HepG2 (cell line): ENCODE data around the gene BTNL3. TPM values are rescaled to one million over a fixed set of nuclear protein-coding genes. Genes with fewer than 3 reads are reported as not detected.

ENCODE experiments used
- ATAC-seq: fragments of 200-7000 bp; cut with Tn5 transposase; 3 replicates; pipeline ENCODE4 v1.9.1; 2020; ENCODE audit warnings: mild to moderate bottlenecking, moderate library complexity
- Bru-seq: library from RNA; stranded (reverse); fragments of 400-500 nt; gene quantifications from one replicate; lab custom pipeline; 2021; lab: Mats Ljungman, UMichigan
- BruChase-seq, 2 experiments: library from RNA; stranded (reverse); fragments of 400-500 nt; gene quantifications; one replicate each; lab custom pipeline; 2021; lab: Mats Ljungman, UMichigan
- BruUV-seq: library from RNA; stranded (reverse); fragments of 400-500 nt; replicated peaks from 2 replicates; lab custom pipeline; 2021; lab: Mats Ljungman, UMichigan
- CTCF ChIA-PET: fragments of 300-600 bp; formaldehyde crosslinking; extraction: SDS; loops from one replicate; lab custom pipeline; 2021; ENCODE audit warnings: low total read pairs, inconsistent platforms, low intra/inter-chr PET ratio; lab: Yijun Ruan, JAX
- POLR2A ChIA-PET: fragments of 350-600 bp; sonication (Branson Sonifier 250); formaldehyde crosslinking; loops from one replicate; lab custom pipeline; 2020; ENCODE audit warnings: antibody characterized with exemption, inconsistent platforms; lab: Yijun Ruan, JAX
- DNase-seq: peaks from one replicate; pipeline ENCODE4 v3.0.0-alpha.2; 2015; ENCODE audit warnings: low spot score
- FAIRE-seq: peaks from 3 replicates; lab custom pipeline; 2011; peaks lifted over from hg19 to GRCh38; lab: Jason Lieb, UNC
- H2AFZ ChIP-seq: one replicate; pipeline ENCODE4 v1.6.1; 2011; ENCODE audit warnings: low read length, inconsistent platforms
- H3K27ac ChIP-seq: fragments of 300-600 bp; 3 replicates; pipeline ENCODE4 v1.8.0; 2011; ENCODE audit warnings: mixed run types, mild to moderate bottlenecking, mixed read lengths, low read length, inconsistent platforms; ENCODE audit not compliant: insufficient read depth; ENCODE audit errors: extremely low read length
- H3K27me3 ChIP-seq, 2 experiments: fragments of 200-600 bp in 1 of 2; 2 replicates in 1 of 2; 3 replicates in 1 of 2; pipeline versions ENCODE4 v1.6.0 to v1.8.0; 2011; ENCODE audit warnings: low read length in 2 of 2, mild to moderate bottlenecking in 2 of 2, moderate library complexity in 2 of 2, inconsistent platforms in 1 of 2; ENCODE audit not compliant: insufficient read depth in 2 of 2, control insufficient read depth in 1 of 2
- H3K36me3 ChIP-seq, 2 experiments: fragments of 200-600 bp in 1 of 2; replicated peaks in 1 of 2; 2 replicates in 1 of 2; 3 replicates in 1 of 2; pipeline versions ENCODE4 v1.5.1 to v1.8.0; 2011; ENCODE audit warnings: low read length in 2 of 2, inconsistent platforms in 1 of 2; ENCODE audit not compliant: insufficient read depth in 2 of 2, control insufficient read depth in 1 of 2
- H3K4me1 ChIP-seq: 2 replicates; pipeline ENCODE4 v1.5.1; 2012; ENCODE audit warnings: low read length, inconsistent platforms; ENCODE audit not compliant: insufficient read depth
- H3K4me2 ChIP-seq: 2 replicates; pipeline ENCODE4 v1.6.0; 2011; ENCODE audit warnings: low read depth, low read length, inconsistent platforms
- H3K4me3 ChIP-seq, 3 experiments: fragments of 200-600 bp in 1 of 3; sonication (generic), shearing (Covaris generic) in 1 of 3; replicated peaks in 1 of 3; 2 replicates each; pipeline ENCODE4 v1.5.1; 2011 to 2016; ENCODE audit warnings: low read length in 3 of 3, inconsistent platforms in 2 of 3, low read depth in 2 of 3, mild to moderate bottlenecking in 2 of 3, control low read depth in 1 of 3, mixed read lengths in 1 of 3; ENCODE audit not compliant: insufficient read depth in 1 of 3
- H3K79me2 ChIP-seq: one replicate; pipeline ENCODE4 v1.6.1; 2011; ENCODE audit warnings: low read length, inconsistent platforms; ENCODE audit not compliant: insufficient read depth
- H3K9ac ChIP-seq: 2 replicates; pipeline ENCODE4 v1.6.0; 2011; ENCODE audit warnings: mild to moderate bottlenecking, low read depth, low read length, inconsistent platforms; ENCODE audit not compliant: insufficient read depth
- H3K9me3 ChIP-seq: 2 replicates; pipeline ENCODE4 v1.5.1; 2012; ENCODE audit warnings: mild to moderate bottlenecking, low read length
- H4K20me1 ChIP-seq: 2 replicates; pipeline ENCODE4 v1.6.0; 2011; ENCODE audit warnings: inconsistent platforms, mild to moderate bottlenecking, low read length, moderate library complexity; ENCODE audit not compliant: insufficient read depth
- MBNL3 ChIP-seq: fragments of 250-450 bp; sonication (Bioruptor Pico); conservative IDR thresholded peaks from 2 replicates; pipeline ENCODE4 v1.8.0; 2022; ENCODE audit warnings: mild to moderate bottlenecking, inconsistent platforms
- NR2C2 ChIP-seq: sonication (generic); formaldehyde crosslinking; IDR thresholded peaks from 2 replicates; pipeline ENCODE4 v1.4.0; 2020; ENCODE audit warnings: missing genetic modification reagents, mild to moderate bottlenecking, moderate library complexity, borderline replicate concordance
- SAP130 ChIP-seq: IDR thresholded peaks from 2 replicates; pipeline ENCODE4 v1.6.1; 2016; ENCODE audit warnings: low read depth
- SNAPC2 ChIP-seq: sonication (generic); formaldehyde crosslinking; IDR thresholded peaks from 2 replicates; pipeline ENCODE4 v1.8.1; 2022; ENCODE audit warnings: mild to moderate bottlenecking, missing genetic modification reagents
- STAG1 ChIP-seq: sonication (generic); formaldehyde crosslinking; IDR thresholded peaks from 2 replicates; pipeline ENCODE4 v1.4.0; 2020; ENCODE audit warnings: missing genetic modification reagents
- ZNF749 ChIP-seq: sonication (generic); formaldehyde crosslinking; IDR thresholded peaks from 2 replicates; pipeline ENCODE4 v1.8.0; 2022; ENCODE audit warnings: mild to moderate bottlenecking, missing genetic modification reagents, moderate library complexity, borderline replicate concordance
- WGBS: methylation state at CpG from one replicate; pipeline ENCODE4 v1.1.6; 2017; ENCODE audit warnings: low lambda C conversion rate; 5-methylcytosine and 5-hydroxymethylcytosine counted together
- in situ Hi-C: cut with HindIII; loops from 2 replicates; pipeline ENCODE4 v1.10.0; 2017; ENCODE audit warnings: low pct_unique_long_range_greater_than_20kb; ENCODE audit not compliant: extremely low pct_ligation_motif_present
- intact Hi-C: fragments of 100-400 bp; cut with micrococcal nuclease; formaldehyde crosslinking; loops from one replicate; pipeline ENCODE4 v1.10.0; 2022; ENCODE audit not compliant: unreplicated experiment
- long read RNA-seq, 2 experiments: library from RNA in 1 of 2; library from polyadenylated mRNA in 1 of 2; stranded (forward) in 1 of 2; unstranded in 1 of 2; transcript quantifications; one replicate each; pipeline ENCODE4 v2.0.0, GENCODE V29; 2019 to 2022
- polyA minus RNA-seq, 3 experiments: library from RNA; depleted of rRNA, polyadenylated mRNA; stranded (reverse); fragments of >200 nt; gene quantifications; 2 replicates each; pipeline ENCODE4 v1.2.3, GENCODE V29; 2011; ENCODE audit warnings: low replicate concordance in 1 of 3
- polyA plus RNA-seq, 8 experiments: library from polyadenylated mRNA; depleted of rRNA in 3 of 8; stranded (reverse) in 7 of 8; unstranded in 1 of 8; fragments of >200 nt; fragmentation: Illumina TruSeq in 4 of 8; extraction: Trizol in 4 of 8; gene quantifications; 2 replicates each; pipeline versions ENCODE4 v1.2.1 to v1.2.3, GENCODE V29; 2011 to 2016; ENCODE audit warnings: low read depth in 4 of 8, missing spikeins in 1 of 8, mixed read lengths in 1 of 8; ENCODE audit not compliant: insufficient read depth in 1 of 8
- total RNA-seq, 5 experiments: library from RNA; depleted of rRNA; stranded (reverse); fragments of >200 nt; fragmentation: Illumina TruSeq; extraction: Trizol; gene quantifications; 2 replicates each; pipeline ENCODE4 v1.2.3, GENCODE V29; 2016; ENCODE audit warnings: low read depth in 1 of 5
- TF ChIP-seq, protein P1 (sequence below): sonication (generic); formaldehyde crosslinking; IDR thresholded peaks from 2 replicates; pipeline ENCODE4 v1.4.0; 2020; ENCODE audit warnings: low read depth, mild to moderate bottlenecking, missing genetic modification reagents
- TF ChIP-seq, protein P2 (sequence below): sonication (generic); formaldehyde crosslinking; IDR thresholded peaks from 2 replicates; pipeline ENCODE4 v1.8.1; 2022; ENCODE audit warnings: low read depth, mild to moderate bottlenecking, missing genetic modification reagents
- TF ChIP-seq, protein P3 (sequence below): sonication (generic); formaldehyde crosslinking; IDR thresholded peaks from 2 replicates; pipeline ENCODE4 v1.4.0; 2020; ENCODE audit warnings: mild to moderate bottlenecking, missing genetic modification reagents
- TF ChIP-seq, protein P4 (sequence below): sonication (generic); formaldehyde crosslinking; IDR thresholded peaks from 2 replicates; pipeline ENCODE4 v1.5.0; 2020; ENCODE audit warnings: mild to moderate bottlenecking, missing genetic modification reagents, borderline replicate concordance

The BTNL3 gene, protein sequence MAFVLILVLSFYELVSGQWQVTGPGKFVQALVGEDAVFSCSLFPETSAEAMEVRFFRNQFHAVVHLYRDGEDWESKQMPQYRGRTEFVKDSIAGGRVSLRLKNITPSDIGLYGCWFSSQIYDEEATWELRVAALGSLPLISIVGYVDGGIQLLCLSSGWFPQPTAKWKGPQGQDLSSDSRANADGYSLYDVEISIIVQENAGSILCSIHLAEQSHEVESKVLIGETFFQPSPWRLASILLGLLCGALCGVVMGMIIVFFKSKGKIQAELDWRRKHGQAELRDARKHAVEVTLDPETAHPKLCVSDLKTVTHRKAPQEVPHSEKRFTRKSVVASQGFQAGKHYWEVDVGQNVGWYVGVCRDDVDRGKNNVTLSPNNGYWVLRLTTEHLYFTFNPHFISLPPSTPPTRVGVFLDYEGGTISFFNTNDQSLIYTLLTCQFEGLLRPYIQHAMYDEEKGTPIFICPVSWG
- not detected in 2 replicates for total RNA-seq (2016; rRNA removed; fragmentation: Illumina TruSeq; extraction: Trizol)
- total RNA-seq (2016; cell fraction: cytosol; rRNA removed; fragmentation: Illumina TruSeq; extraction: Trizol; ENCODE audit: low read depth): not detected in 2 replicates
- total RNA-seq (2016; cell fraction: insoluble cytoplasmic fraction; rRNA removed; fragmentation: Illumina TruSeq; extraction: Trizol): not detected in 2 replicates
- total RNA-seq (2016; cell fraction: membrane; rRNA removed; fragmentation: Illumina TruSeq; extraction: Trizol): not detected in 2 replicates
- total RNA-seq (2016; cell fraction: nucleus; rRNA removed; fragmentation: Illumina TruSeq; extraction: Trizol): not detected in 2 replicates
- not detected in 2 replicates for polyA plus RNA-seq (2011; rRNA removed)
- polyA plus RNA-seq (2011; cell fraction: cytosol; rRNA removed): not detected in 2 replicates
- not detected in 2 replicates for polyA plus RNA-seq (2011; cell fraction: nucleus; rRNA removed)
- polyA plus RNA-seq (2012): not detected in 2 replicates
- polyA plus RNA-seq (2016; cell fraction: cytosol; fragmentation: Illumina TruSeq; extraction: Trizol; ENCODE audit: low read depth): not detected in 2 replicates
- not detected in 2 replicates for polyA plus RNA-seq (2016; cell fraction: insoluble cytoplasmic fraction; fragmentation: Illumina TruSeq; extraction: Trizol; ENCODE audit: low read depth)
- polyA plus RNA-seq (2016; cell fraction: membrane; fragmentation: Illumina TruSeq; extraction: Trizol; ENCODE audit: low read depth): not detected in 2 replicates
- polyA plus RNA-seq (2016; cell fraction: nucleus; fragmentation: Illumina TruSeq; extraction: Trizol; ENCODE audit: insufficient read depth, low read depth): not detected in 2 replicates
- polyA minus RNA-seq (2011; rRNA and poly(A)+ RNA removed; ENCODE audit: low replicate concordance): not detected in 2 replicates
- polyA minus RNA-seq (2011; cell fraction: cytosol; rRNA and poly(A)+ RNA removed): not detected in 2 replicates
- not detected in 2 replicates for polyA minus RNA-seq (2011; cell fraction: nucleus; rRNA and poly(A)+ RNA removed)
- Bru-seq, nascent RNA: not detected
- BruChase-seq, experiment 1, labeled RNA remaining after a 6-hour chase: not detected
- not detected for BruChase-seq, experiment 2, labeled RNA remaining after a 2-hour chase
- long read RNA-seq, experiment 1: 0 reads
- long read RNA-seq, experiment 2: 0 reads

DNA sequence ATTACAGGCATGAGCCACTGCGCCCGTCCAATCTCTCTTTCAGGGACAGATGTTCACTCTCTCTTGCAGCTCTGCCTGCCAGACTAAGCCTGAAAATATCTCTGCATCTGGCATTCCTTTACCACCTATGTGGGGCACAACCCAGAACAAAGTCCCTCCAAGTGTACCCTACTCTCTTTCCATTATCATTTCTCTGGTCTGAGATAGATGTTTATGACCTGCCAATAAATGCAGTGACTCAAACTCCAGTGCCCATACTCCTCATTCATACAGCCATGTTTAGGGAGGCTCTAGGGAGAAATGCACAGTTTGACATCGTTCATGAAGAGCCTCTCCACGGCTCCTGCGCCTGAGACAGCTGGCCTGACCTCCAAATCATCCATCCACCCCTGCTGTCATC is at the start of gene BTNL3:
Gene BTNL3, plus strand, starts transcription at position 255 of the 400 bp plus-strand sequence. CDS start 183 bp downstream, outside the sequence.
- BruUV-seq: no TSS peak
- FAIRE-seq: no peak
- Histone ChIP-seq H3K27me3 (no peaks in the 10 kb centered on the region), H3K4me3 (no peak within 1 kb of the TSS), H3K4me1 (no peaks in the 10 kb centered on the region), H3K9me3 (no peaks in the 10 kb centered on the region), H3K27ac (no peak within 1 kb of the TSS), H4K20me1 (no peaks in the 10 kb centered on the region), H3K36me3 (no peaks in the 10 kb centered on the region), H3K4me2 (no peak within 1 kb of the TSS), H2AFZ (no peak within 1 kb of the TSS), H3K79me2 (no peaks in the 10 kb centered on the region), H3K9ac (no peak within 1 kb of the TSS)
- POLR2A ChIA-PET: no interaction called here
- no peak for ATAC-seq
- CTCF ChIA-PET: no interaction called here
- intact Hi-C loops: no loop called here
- no CpG with 5 or more reads among the region's 5 CpGs for WGBS
- in situ Hi-C loops: no loop called here
- DNase-seq: no peak
- no peak for TF ChIP-seq SNAPC2 (CRISPR knock-in tag)
- TF ChIP-seq, protein P1, sequence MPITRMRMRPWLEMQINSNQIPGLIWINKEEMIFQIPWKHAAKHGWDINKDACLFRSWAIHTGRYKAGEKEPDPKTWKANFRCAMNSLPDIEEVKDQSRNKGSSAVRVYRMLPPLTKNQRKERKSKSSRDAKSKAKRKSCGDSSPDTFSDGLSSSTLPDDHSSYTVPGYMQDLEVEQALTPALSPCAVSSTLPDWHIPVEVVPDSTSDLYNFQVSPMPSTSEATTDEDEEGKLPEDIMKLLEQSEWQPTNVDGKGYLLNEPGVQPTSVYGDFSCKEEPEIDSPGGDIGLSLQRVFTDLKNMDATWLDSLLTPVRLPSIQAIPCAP (CRISPR knock-in tag): no peak
- TF ChIP-seq, protein P2, sequence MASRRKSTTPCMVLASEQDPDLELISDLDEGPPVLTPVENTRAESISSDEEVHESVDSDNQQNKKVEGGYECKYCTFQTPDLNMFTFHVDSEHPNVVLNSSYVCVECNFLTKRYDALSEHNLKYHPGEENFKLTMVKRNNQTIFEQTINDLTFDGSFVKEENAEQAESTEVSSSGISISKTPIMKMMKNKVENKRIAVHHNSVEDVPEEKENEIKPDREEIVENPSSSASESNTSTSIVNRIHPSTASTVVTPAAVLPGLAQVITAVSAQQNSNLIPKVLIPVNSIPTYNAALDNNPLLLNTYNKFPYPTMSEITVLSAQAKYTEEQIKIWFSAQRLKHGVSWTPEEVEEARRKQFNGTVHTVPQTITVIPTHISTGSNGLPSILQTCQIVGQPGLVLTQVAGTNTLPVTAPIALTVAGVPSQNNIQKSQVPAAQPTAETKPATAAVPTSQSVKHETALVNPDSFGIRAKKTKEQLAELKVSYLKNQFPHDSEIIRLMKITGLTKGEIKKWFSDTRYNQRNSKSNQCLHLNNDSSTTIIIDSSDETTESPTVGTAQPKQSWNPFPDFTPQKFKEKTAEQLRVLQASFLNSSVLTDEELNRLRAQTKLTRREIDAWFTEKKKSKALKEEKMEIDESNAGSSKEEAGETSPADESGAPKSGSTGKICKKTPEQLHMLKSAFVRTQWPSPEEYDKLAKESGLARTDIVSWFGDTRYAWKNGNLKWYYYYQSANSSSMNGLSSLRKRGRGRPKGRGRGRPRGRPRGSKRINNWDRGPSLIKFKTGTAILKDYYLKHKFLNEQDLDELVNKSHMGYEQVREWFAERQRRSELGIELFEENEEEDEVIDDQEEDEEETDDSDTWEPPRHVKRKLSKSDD (CRISPR knock-in tag): no peak
- TF ChIP-seq, protein P3, sequence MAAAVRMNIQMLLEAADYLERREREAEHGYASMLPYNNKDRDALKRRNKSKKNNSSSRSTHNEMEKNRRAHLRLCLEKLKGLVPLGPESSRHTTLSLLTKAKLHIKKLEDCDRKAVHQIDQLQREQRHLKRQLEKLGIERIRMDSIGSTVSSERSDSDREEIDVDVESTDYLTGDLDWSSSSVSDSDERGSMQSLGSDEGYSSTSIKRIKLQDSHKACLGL (CRISPR knock-in tag): no peak
- TF ChIP-seq NR2C2: no peak
- no peak for TF ChIP-seq MBNL3 (CRISPR knock-in tag)
- TF ChIP-seq STAG1 (CRISPR knock-in tag): no peak
- TF ChIP-seq SAP130 (CRISPR knock-in tag): no peak
- TF ChIP-seq, protein P4, sequence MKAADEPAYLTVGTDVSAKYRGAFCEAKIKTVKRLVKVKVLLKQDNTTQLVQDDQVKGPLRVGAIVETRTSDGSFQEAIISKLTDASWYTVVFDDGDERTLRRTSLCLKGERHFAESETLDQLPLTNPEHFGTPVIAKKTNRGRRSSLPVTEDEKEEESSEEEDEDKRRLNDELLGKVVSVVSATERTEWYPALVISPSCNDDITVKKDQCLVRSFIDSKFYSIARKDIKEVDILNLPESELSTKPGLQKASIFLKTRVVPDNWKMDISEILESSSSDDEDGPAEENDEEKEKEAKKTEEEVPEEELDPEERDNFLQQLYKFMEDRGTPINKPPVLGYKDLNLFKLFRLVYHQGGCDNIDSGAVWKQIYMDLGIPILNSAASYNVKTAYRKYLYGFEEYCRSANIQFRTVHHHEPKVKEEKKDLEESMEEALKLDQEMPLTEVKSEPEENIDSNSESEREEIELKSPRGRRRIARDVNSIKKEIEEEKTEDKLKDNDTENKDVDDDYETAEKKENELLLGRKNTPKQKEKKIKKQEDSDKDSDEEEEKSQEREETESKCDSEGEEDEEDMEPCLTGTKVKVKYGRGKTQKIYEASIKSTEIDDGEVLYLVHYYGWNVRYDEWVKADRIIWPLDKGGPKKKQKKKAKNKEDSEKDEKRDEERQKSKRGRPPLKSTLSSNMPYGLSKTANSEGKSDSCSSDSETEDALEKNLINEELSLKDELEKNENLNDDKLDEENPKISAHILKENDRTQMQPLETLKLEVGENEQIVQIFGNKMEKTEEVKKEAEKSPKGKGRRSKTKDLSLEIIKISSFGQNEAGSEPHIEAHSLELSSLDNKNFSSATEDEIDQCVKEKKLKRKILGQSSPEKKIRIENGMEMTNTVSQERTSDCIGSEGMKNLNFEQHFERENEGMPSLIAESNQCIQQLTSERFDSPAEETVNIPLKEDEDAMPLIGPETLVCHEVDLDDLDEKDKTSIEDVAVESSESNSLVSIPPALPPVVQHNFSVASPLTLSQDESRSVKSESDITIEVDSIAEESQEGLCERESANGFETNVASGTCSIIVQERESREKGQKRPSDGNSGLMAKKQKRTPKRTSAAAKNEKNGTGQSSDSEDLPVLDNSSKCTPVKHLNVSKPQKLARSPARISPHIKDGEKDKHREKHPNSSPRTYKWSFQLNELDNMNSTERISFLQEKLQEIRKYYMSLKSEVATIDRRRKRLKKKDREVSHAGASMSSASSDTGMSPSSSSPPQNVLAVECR (CRISPR knock-in tag): no peak
- no peak for TF ChIP-seq ZNF749 (CRISPR knock-in tag)
